HG03039 (cell line): ENCODE measurements around the gene GOLGA8B.
"Not testable (repeated sequence)": the region's sequence is repeated elsewhere in the genome, so short reads cannot be mapped to it uniquely, and the experiment has no call there.

Experiments used
- ATAC-seq: cut with Tn5 transposase; IDR thresholded peaks from one replicate; pipeline ENCODE4 v1.9.1; 2021; ENCODE audit warnings: mild to moderate bottlenecking, moderate library complexity; ENCODE audit not compliant: unreplicated experiment

Gene GOLGA8B

GRCh38 chr15:34598799-34599585 is 15.5 kb upstream of the GOLGA8B start:
- ATAC-seq: no peak

- no peak for ATAC-seq
Observed at GRCh38 chr15:34597316-34597715, 13.9 kb upstream of the GOLGA8B start.

- ATAC-seq: no peak
Observed at GRCh38 chr15:34594361-34594760, 10.9 kb upstream of the GOLGA8B start.

GRCh38 chr15:34591306-34591705 is 7.9 kb upstream of the GOLGA8B start:
- ATAC-seq: no peak

- peak; percentile 37 for ATAC-seq
Observed at GRCh38 chr15:34588046-34588674, 4.7 kb upstream of the GOLGA8B start.

- ATAC-seq: not testable (repeated sequence)
Observed at GRCh38 chr15:34585966-34586365, 2.5 kb upstream of the GOLGA8B start.

- ATAC-seq: no peak
Observed at GRCh38 chr15:34584996-34585395, 1.5 kb upstream of the GOLGA8B start.

GRCh38 chr15:34584330-34584668 is 848 bp upstream of the GOLGA8B start:
- no peak for ATAC-seq

- peak; percentile 42 for ATAC-seq
Observed at GRCh38 chr15:34582461-34583371, 735 bp downstream of the GOLGA8B start.

- ATAC-seq: not testable (repeated sequence)
Observed at GRCh38 chr15:34581687-34582460, 1.6 kb downstream of the GOLGA8B start.

GRCh38 chr15:34581043-34581365 is 2.4 kb downstream of the GOLGA8B start:
- no peak for ATAC-seq

- not testable (repeated sequence) for ATAC-seq
Observed at GRCh38 chr15:34580251-34581042, 3.0 kb downstream of the GOLGA8B start.

GRCh38 chr15:34578283-34578674 is 5.2 kb downstream of the GOLGA8B start:
- ATAC-seq: no peak

- ATAC-seq: not testable (repeated sequence)
Observed at GRCh38 chr15:34577658-34578282, 5.7 kb downstream of the GOLGA8B start.

- not testable (repeated sequence) for ATAC-seq
Observed at GRCh38 chr15:34575035-34575434, 8.4 kb downstream of the GOLGA8B start.

- ATAC-seq: not testable (repeated sequence)
Observed at GRCh38 chr15:34572921-34573320, 10.5 kb downstream of the GOLGA8B start.

GRCh38 chr15:34572019-34572641 is 11.3 kb downstream of the GOLGA8B start:
- ATAC-seq: not testable (repeated sequence)

- ATAC-seq: not testable (repeated sequence)
Observed at GRCh38 chr15:34569670-34570396, 13.6 kb downstream of the GOLGA8B start.
